Stomach (tissue), 9 donors: ENCODE measurements around the gene ZNF653. TPM values are rescaled to one million over a fixed set of nuclear protein-coding genes. Genes with fewer than 3 reads are reported as not detected.
A peak's percentile ranks its signal among the peaks of the same experiment; 100 is the strongest.

ENCODE experiments used
- DNase-seq, 2 donors: peaks; one replicate each; pipeline versions ENCODE4 v3.0.0 to v3.0.0-alpha.2; 2013 to 2019
- H3K27ac ChIP-seq, 5 donors: fragments of 200-600 bp in 4 of 5; sonication (generic) in 4 of 5; one replicate each; pipeline ENCODE4 v1.5.1; 2013 to 2019; ENCODE audit warnings: mild to moderate bottlenecking in 1 of 5, moderate library complexity in 1 of 5
- H3K27me3 ChIP-seq, 3 donors: fragments of 200-600 bp; sonication (generic); one replicate each; pipeline ENCODE4 v1.5.1; 2017 to 2019; ENCODE audit warnings: mixed run types in 1 of 3
- H3K36me3 ChIP-seq, 4 donors: fragments of 200-600 bp; sonication (generic); 1 replicate in 3 of 4; 2 replicates in 1 of 4; pipeline ENCODE4 v1.5.1; 2016 to 2019
- H3K4me1 ChIP-seq, 4 donors: fragments of 200-600 bp; sonication (generic); one replicate each; pipeline ENCODE4 v1.5.1; 2016 to 2019
- H3K4me3 ChIP-seq, 4 donors: fragments of 200-600 bp; sonication (generic) in 3 of 4; one replicate each; pipeline ENCODE4 v1.5.1; 2016 to 2019; ENCODE audit warnings: mild to moderate bottlenecking in 1 of 4
- H3K9me3 ChIP-seq, 4 donors: fragments of 200-600 bp; sonication (generic); one replicate each; pipeline ENCODE4 v1.5.1; 2016 to 2019
- EP300 ChIP-seq: sonication (generic); formaldehyde crosslinking; IDR thresholded peaks from one replicate; pipeline ENCODE4 v1.6.1; 2017; ENCODE audit warnings: antibody characterized with exemption
- POLR2A ChIP-seq, 4 donors: fragments of 450-650 bp; IDR thresholded peaks; one replicate each; pipeline ENCODE4 v1.6.1; 2016; ENCODE audit warnings: antibody characterized with exemption in 4 of 4, control low read depth in 2 of 4, mild to moderate bottlenecking in 1 of 4, moderate library complexity in 1 of 4
- POLR2AphosphoS5 ChIP-seq, 3 donors: sonication (generic); formaldehyde crosslinking; IDR thresholded peaks; one replicate each; pipeline ENCODE4 v1.6.1; 2016; ENCODE audit warnings: antibody characterized with exemption in 3 of 3
- WGBS, 5 donors: extraction: QIAGEN DNeasy Blood & Tissue Kit in 3 of 5; methylation state at CpG; one replicate each; pipeline versions ENCODE4 v1.1.5 to v1.1.7; 2013 to 2018; 5-methylcytosine and 5-hydroxymethylcytosine counted together
- intact Hi-C: fragments of 100-400 bp; cut with DNase I; formaldehyde crosslinking; loops from one replicate; pipeline ENCODE4 v1.15.1; 2023; ENCODE audit warnings: low total_unique reads
- polyA plus RNA-seq, 3 donors: library from polyadenylated mRNA; stranded (reverse); fragments of 200-250 nt; gene quantifications; one replicate each; pipeline ENCODE4 v1.2.3, GENCODE V29; 2013
- total RNA-seq, 5 donors: library from RNA; depleted of rRNA; stranded (reverse); fragments of >200 nt; gene quantifications; one replicate each; pipeline versions ENCODE4 v1.1.0 to v1.2.3, GENCODE V29; 2014 to 2016
- TF ChIP-seq, protein P1 (sequence below), 7 experiments: fragments of 450-650 bp in 4 of 7; fragments of 200-600 bp in 3 of 7; sonication (generic) in 3 of 7; IDR thresholded peaks; one replicate each; pipeline ENCODE4 v1.5.1; 2016 to 2019; ENCODE audit warnings: antibody characterized with exemption in 7 of 7, control low read depth in 2 of 7, mild to moderate bottlenecking in 1 of 7
- donor health status: healthy with polysubstance abuse.
- donor health status: Bipolar disorder and iron deficiency.
- donor health status: healthy.

Gene ZNF653
- total and polyA plus RNA-seq, 8 donors = 6.7 to 99.6 (median 13.9) TPM

DNA sequence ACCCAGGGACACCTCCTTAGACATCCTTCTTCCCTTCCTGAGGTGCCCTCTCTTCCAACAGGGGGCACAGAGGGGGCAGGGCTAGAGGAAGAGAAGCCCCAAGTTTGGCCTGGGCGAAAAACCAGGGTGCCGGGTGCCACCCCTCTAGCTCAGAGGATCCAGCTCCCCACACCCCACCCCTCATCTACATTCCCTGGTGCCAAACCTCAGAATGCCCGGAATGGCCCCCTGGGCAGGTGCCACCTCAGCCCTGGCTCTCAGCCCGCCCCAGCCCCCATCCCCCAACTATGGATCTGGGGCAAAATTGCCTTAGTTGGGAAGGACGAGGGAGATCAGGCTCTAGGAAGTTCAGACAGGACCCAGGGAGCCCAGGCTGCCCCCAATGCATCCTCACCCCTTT, 35.0 kb upstream of the ZNF653 start:
- Histone ChIP-seq H3K4me3 (peak overlapping the region in 3 of 4 donors; percentile 44 to 51 (median 47)), H3K36me3 (peaks cover 0 to 5% (median 0%) of the 10 kb centered on the region in 4 donors), H3K9me3 (no peaks in the 10 kb centered on the region), H3K27me3 (peaks cover 4 to 25% (median 17%) of the 10 kb centered on the region in 3 donors), H3K27ac (peak overlapping the region in 4 of 5 donors; percentile 81 to 95 (median 84)), H3K4me1 (peaks cover 0 to 21% (median 17%) of the 10 kb centered on the region in 4 donors)
- DNase-seq = no peak
- 39 to 78% (median 60%) methylated on average over 4 to 5 of the region's 5 CpGs for WGBS, 5 donors
- TF ChIP-seq EP300 = no peak
- intact Hi-C loops = no loop called here

DNA sequence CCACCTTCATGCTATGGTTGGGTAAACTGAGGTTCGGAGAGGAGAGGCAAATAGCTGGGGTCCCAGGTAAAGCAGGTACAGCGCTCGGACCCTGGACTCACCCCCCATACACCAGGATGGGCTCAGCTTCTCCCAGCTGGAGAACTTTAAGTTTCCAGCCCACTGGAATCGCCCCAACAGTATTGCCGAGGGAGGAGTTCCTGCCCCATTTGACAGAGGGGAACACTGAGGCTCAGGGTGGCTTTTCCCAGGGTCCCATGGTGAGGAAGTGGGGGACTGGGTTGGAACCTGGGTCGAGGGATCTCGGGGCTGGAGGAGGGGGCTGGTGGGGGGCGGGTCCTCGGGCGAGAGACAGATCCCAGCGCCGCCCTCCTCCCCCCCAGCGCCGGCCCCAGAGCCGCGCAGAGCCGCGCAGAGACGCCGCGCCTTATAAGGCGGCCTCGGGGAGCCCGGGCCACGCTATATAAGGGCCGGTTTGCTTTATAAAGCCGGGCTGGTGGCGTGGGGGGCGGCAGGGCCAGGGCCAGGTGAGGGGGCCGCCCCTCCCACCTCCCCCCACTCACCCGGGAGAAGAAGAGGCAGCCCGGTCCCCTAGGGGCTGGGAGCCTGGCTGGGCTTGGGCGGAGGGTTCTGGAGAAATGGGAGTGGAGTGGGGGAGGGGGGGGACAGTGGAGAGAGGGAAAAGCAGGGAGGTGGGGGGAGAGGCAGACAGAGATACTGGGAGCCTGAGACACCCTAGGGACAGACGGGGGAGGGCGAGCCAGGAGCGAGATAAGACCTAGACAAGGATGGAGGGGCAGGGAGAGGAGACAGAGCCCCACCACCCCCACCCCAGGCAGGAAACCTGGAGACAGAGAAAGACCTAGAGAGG, 34.1 kb upstream of the ZNF653 start:
- H3K27me3 ChIP-seq = peaks cover 4 to 25% (median 17%) of the 10 kb centered on the region in 3 donors
- peak overlapping the region; percentile 41 to 95 (median 82) for H3K27ac ChIP-seq
- H3K4me1 ChIP-seq = peaks cover 7 to 28% (median 23%) of the 10 kb centered on the region in 4 donors
- H3K4me3 ChIP-seq = peak overlapping the region; percentile 39 to 51 (median 46)
- intact Hi-C loops = no loop called here
- no peaks in the 10 kb centered on the region for H3K9me3 ChIP-seq
- peak in 1 of 2 donors; percentile 85 for DNase-seq
- TF ChIP-seq, protein P1, sequence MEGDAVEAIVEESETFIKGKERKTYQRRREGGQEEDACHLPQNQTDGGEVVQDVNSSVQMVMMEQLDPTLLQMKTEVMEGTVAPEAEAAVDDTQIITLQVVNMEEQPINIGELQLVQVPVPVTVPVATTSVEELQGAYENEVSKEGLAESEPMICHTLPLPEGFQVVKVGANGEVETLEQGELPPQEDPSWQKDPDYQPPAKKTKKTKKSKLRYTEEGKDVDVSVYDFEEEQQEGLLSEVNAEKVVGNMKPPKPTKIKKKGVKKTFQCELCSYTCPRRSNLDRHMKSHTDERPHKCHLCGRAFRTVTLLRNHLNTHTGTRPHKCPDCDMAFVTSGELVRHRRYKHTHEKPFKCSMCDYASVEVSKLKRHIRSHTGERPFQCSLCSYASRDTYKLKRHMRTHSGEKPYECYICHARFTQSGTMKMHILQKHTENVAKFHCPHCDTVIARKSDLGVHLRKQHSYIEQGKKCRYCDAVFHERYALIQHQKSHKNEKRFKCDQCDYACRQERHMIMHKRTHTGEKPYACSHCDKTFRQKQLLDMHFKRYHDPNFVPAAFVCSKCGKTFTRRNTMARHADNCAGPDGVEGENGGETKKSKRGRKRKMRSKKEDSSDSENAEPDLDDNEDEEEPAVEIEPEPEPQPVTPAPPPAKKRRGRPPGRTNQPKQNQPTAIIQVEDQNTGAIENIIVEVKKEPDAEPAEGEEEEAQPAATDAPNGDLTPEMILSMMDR (IDR thresholded peaks at IDR 0.05) = no peak
- TF ChIP-seq POLR2AphosphoS5 (IDR thresholded peaks at IDR 0.05) = peak in 1 of 3 donors; percentile 42
- no peak for TF ChIP-seq EP300
- TF ChIP-seq POLR2A (IDR thresholded peaks at IDR 0.05) = no peak
- WGBS, 5 donors = 10 to 21% (median 12%) methylated on average over 8 to 36 of the region's 36 CpGs
- peaks cover 0 to 5% (median 0%) of the 10 kb centered on the region in 4 donors for H3K36me3 ChIP-seq

DNA sequence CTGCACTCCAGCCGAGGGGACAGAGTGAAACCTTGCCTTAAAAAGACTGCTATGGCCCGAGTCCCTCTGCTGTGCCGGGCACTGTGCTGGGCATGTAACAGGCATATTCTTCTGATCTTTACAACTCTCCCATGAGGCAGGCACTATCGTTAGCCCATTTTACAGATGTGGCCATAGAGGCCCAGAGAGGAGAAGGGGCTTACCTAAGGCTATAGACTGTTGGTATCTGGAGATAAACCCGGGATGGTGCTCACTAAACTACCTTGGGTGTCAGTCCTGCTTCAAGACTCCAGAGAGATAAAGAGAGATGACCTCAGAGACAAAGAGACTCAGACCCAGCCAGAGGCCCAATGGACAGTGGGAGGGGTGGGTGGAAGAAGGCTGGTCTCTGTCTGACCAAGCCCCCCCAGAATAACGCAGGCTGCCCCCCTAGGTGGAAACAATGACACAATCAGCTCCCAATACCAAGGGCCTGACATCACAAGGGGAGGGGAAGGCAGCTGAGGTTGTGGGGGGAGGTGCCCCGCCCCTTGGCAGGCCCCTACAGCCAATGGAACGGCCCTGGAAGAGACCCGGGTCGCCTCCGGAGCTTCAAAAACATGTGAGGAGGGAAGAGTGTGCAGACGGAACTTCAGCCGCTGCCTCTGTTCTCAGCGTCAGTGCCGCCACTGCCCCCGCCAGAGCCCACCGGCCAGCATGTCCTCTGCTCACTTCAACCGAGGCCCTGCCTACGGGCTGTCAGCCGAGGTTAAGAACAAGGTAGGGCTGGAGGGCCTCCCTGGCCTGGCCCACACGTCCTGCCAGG, 32.8 kb upstream of the ZNF653 start, which contains the start of gene CNN1:
Gene CNN1, plus strand, starts transcription at position 620 of the 805 bp plus-strand sequence. Its CDS starts 77 bp downstream, at position 697.
- TF ChIP-seq EP300 (peak; percentile 55), POLR2AphosphoS5 (IDR thresholded peaks at IDR 0.05) (peak; percentile 82 to 89 (median 88)), POLR2A (IDR thresholded peaks at IDR 0.05) (peak in 2 of 4 donors; percentile 42 to 77)
- TF ChIP-seq, protein P1 (IDR thresholded peaks at IDR 0.05) = no peak
- H3K4me3 ChIP-seq = peak within 1 kb of the TSS; percentile 39 to 51 (median 46)
- WGBS, 5 donors = 23 to 47% (median 31%) methylated on average over 9 to 21 of the region's 21 CpGs
- peak; percentile 29 to 94 for DNase-seq
- H3K36me3 ChIP-seq = peaks cover 0 to 5% (median 0%) of the 10 kb centered on the region in 4 donors
- H3K4me1 ChIP-seq = peaks cover 7 to 28% (median 23%) of the 10 kb centered on the region in 4 donors
- H3K9me3 ChIP-seq = no peaks in the 10 kb centered on the region
- peak within 1 kb of the TSS; percentile 41 to 95 (median 82) for H3K27ac ChIP-seq
- H3K27me3 ChIP-seq = peaks cover 4 to 25% (median 17%) of the 10 kb centered on the region in 3 donors
- intact Hi-C loops = no loop called here

DNA sequence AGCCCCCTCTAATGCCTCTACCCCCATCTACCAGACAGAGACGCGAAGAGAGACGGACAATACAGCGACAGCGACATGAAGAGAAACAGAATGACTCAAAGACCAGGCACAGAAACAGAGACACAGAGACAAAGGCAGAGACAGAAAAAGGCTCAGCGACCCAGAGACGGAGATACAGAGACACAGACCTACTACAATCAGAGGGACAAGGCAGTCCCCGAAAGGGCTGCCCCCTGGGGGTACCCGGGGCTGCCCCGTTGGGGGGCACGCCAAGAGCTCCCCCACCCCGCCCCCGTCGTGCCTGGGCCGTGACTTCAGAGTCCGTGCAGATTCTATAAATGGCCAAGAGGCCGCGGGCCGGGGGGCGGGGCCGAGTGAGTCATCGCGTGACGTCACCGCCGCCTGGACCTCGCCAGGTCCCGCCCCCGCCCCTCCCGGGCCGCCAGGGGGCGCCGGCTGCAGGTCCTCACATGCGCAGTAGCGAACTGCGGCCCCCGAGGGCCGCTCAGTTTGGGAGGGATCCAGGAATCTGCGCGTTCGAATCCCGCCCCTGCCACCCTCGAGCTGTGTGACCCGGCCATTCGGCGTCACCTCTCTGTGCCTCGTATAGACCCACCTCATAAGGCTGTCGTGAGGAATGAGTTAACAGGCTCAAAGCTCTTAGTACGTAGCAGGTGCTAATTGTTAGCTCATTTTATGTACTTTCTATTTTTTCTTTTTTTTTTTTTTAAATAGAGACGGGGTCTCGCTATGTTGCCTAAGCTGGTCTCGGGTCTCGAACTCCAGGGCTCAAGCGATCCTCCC, 30.4 kb upstream of the ZNF653 start:
- intact Hi-C loops = no loop called here
- H3K4me3 ChIP-seq = peak overlapping the region; percentile 22 to 42 (median 29)
- H3K4me1 ChIP-seq = peaks cover 7 to 25% (median 23%) of the 10 kb centered on the region in 4 donors
- no peaks in the 10 kb centered on the region for H3K9me3 ChIP-seq
- peak overlapping the region; percentile 4 to 95 (median 81) for H3K27ac ChIP-seq
- H3K27me3 ChIP-seq = peaks cover 4 to 25% (median 17%) of the 10 kb centered on the region in 3 donors
- WGBS, 5 donors = 12 to 21% (median 14%) methylated on average over 30 to 54 of the region's 54 CpGs
- peak; percentile 91 to 96 for DNase-seq
- TF ChIP-seq POLR2A (IDR thresholded peaks at IDR 0.05) (peak in 1 of 4 donors; percentile 16), EP300 (peak; percentile 59), POLR2AphosphoS5 (IDR thresholded peaks at IDR 0.05) (peak in 2 of 3 donors; percentile 45 to 63)
- TF ChIP-seq, protein P1 (IDR thresholded peaks at IDR 0.05) = peak in 5 of 7 experiments; percentile 56 to 96 (median 91)
- H3K36me3 ChIP-seq = no peaks in the 10 kb centered on the region
